Renal cortical epithelial cell (primary cell): Measurements from ENCODE around the gene EPC1. TPM values are rescaled to one million over a fixed set of nuclear protein-coding genes. Genes with fewer than 3 reads are reported as not detected.
A peak's percentile ranks its signal among the peaks of the same experiment; 100 is the strongest.
"Not testable (repeated sequence)": the region's sequence is repeated elsewhere in the genome, so short reads cannot be mapped to it uniquely, and the experiment has no call there.

Experiments used
- DNase-seq: peaks from one replicate; pipeline ENCODE4 v3.0.0-alpha.2; 2011; ENCODE audit warnings: low read depth
- total RNA-seq: library from RNA; depleted of rRNA; stranded (reverse); fragments of >200 nt; gene quantifications from 2 replicates; pipeline ENCODE4 v1.2.3, GENCODE V29; 2014

The EPC1 gene
- total RNA-seq, 1 donor from 2014 or later = 29.5 TPM

DNA sequence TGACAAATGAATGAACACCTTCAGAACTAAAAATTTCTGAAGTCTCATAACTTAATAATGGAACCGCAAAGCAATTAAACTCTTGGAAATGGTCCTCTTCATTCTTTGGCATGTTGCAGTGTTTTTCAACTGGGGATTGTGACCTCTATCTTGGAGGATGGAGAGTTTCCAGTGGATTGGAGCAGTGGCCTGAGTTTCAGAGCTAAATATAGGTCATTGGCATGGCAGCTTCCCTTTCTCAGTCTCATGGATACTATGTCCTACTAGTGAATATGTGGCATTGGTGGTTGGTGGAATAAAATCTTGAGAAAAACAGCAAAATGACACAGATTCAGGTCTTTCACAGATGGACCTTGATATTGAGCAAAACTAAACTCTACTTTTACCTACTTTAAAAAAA lies 24.1 kb upstream of the EPC1 start:
- no peak for DNase-seq

DNA sequence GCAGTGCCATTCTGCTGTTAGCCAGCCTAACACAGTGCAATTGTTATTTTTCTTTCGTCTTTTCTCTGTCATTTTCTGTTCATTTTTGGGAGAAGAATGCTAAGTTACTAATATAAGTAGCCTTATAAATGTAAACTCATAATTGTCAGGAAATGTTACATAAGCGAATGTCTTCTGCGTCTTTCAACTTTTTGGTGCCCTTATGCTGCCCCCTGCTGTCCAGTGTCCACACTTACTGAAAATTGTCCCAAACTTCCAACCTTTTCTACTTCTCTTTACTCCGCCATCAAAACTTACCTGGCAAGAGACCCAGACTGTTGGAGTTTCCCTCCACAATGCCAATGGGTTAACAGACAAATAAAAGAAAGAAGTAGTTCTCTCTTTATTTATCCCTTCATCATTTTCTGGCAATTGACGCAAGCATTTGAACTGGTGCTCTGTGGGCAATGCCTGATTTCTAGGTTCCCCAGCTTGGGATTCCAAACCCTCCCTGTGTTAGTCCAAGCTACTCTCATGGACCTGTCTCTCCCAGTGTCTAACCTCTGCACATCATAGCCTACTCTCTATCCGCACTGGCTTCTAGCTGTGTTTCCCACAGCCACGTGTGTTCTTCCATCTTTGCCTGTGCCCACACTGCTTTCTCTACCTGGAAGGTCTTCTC lies 21.0 kb upstream of the EPC1 start:
- peak; percentile 65 for DNase-seq

DNA sequence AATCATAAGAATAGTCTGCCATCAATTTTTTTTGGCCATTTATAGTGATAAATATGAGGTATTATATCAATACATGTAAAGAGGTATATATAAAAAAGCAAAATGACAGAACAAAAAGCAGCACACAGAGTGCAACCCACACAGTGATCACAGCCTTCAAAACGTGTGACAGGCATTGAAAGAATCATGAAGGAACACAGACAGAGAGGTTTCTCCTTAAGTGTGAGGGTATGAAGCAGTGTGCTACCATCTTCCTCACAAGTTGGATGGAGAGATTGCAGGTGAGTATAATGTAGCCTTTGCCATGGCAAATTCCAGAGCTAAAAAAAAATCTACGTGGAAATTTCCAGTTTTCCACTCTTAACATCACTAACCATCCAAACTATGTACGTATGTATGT lies 19.6 kb upstream of the EPC1 start:
- DNase-seq = no peak

DNA sequence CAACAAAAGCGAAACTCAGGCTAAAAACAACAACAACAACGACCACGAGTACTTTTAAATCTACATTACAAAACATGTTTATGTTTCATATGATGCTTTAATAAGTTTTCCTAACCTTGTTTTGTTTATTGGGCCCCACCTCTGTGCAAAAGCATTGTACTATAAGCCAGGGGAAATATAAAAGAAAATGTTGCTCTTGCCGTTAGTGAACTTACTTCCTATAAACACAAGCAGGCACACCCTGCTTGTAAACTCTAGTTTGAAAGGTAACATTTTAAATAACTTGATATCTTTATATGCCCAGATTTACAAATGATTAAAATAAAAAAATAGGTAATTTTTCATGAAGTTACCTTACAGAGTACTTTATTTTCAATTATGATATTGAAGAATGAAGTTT lies 19.2 kb upstream of the EPC1 start:
- DNase-seq = no peak

DNA sequence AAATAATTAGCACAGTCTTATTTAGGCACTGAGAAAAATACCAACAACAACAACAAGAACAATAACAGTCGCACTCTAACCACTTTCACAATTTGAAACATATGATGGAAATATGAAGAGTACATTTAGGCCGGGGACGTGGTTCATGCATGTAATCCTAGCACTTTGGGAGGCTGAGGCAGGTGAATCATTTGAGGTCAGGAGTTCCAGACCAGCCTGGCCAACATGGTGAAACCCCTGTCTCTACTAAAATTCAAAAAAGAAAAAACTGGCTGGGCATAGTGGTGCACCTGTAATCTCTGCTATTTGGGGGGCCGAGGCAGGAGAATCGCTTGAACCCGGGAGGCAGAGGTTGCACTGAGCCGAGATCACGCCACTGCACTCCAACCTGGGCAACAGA lies 18.4 kb upstream of the EPC1 start:
- DNase-seq = not testable (repeated sequence)

DNA sequence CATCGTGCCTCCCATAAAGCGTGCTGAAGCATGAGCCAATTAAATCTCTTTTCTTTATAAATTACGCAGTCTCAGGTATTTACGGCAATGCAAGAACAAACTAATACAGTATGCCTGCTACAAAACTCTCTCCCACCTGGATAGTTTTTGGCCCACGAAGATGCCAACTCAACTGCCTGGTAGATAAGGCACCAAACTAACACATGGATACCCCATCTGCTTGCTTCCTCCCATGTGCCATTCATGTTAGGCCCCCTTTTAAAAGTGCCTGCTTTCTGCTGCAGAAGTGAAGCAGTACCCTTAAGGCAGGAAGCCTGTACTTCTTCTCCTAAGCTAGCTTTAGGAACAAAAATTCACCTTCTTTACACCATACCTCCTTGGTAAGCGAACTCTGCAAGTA lies 15.6 kb upstream of the EPC1 start:
- no peak for DNase-seq

DNA sequence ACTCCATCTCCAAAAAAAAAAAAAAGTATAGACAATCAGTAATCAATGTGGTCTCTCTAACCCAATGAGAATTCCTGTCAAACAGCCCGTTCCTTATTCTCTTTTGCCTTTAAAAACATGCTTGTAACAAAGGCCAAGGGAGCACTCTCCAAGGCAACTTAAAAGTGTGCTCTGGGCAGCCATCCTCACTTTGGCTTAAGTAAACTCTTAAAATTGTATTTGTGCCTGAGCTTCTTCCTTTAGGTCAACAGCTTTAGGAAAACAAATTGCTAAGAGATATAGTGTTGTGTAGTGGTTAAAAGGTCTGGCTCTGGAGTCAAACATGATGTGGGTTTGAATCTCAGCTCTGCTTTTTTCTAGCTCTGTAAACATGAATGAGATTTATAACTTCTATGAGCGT lies 13.9 kb upstream of the EPC1 start:
- DNase-seq = no peak

DNA sequence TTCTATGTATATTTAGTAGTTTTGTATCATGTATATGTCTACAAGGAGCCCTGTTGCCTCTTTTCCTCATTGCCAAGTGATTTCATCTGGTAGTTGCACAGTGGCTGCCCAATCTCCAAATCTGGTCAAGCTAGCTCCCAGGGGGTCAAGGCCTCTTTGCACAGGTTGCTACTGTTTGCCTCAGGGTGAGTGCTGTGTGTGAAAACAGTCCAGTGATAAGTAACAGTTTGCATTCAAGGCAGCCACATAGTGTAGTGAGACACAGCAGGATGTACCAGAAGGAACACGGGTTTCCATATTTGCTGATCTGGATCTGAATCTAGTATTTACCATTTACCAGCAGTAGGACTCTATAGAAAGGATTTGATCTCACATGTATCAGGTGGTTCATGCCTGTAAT lies 13.3 kb upstream of the EPC1 start:
- no peak for DNase-seq

DNA sequence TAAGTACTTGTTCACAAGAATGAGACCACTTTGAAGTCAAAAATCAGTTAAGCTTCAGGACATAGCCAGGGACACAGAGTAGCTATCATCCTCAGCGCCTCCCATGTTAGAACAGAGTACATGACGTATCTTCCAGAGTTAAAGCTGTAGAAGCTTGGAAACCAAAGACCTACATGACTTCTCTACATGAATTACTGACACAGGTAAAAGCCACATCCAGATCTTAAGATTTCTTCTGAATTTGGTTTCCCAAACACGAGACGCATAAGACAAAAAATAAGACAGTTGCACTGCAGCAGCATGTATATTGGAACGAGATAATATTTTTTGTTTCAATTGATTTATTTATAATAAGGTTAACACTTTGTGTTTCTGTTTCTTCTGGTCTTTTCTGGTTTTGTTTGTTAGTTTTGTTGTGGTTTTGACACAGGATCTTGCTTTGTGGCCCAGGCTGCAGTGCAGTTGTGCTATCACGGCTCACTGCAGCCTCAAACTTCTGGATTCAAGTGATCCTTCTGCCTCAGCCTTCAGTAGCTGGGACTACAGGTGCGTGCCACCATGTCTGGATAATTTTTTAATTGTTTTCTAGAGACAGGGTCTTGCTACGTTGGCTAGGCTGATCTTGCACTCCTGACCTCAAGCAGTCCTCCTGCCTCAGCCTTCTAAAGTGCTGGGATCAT lies 10.2 kb upstream of the EPC1 start:
- DNase-seq = no peak

DNA sequence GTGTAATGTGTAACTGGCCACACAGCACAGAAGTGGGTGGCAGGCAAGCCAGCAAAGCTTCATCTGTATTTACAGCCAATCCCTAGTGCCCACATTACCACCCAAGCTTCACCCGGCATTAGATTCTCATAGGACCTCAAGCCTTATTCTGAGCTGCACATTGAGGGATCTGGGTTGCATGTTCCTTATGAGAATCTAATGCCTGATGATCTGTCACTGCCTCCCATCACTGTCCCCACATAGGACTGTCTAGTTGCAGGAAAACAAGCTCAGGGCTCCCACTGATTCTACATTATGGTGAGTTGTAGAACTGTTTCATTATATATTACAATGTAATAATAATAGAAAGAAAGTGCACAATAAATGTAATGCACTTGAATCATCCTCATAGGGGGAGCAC lies 7.7 kb upstream of the EPC1 start:
- DNase-seq = not testable (repeated sequence)

DNA sequence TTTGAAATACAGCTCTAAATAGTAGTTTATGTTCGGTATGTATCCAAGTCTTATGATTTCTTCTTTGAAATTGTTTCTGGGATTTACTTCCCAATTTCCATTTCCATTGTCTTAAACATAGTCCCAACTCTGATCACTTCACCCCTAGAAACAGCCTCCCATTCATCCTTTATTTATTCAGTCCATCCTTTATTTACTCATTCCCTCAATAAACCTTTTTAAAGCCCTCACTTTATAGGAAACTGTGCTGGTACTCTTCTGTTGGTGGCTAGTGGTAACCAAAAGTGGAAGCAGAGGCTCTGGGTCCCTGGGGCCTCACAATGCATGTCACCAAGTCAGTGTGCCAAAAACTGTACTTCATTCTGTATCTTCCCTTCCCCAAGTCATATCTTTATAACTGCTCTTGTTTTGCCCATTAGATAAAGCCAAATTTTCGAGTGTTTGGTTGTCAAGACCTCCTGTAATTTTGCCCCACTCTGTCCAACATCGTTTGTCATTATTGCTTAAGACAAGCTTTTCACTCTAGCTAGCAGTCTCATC lies 3.9 kb upstream of the EPC1 start:
- DNase-seq = no peak

DNA sequence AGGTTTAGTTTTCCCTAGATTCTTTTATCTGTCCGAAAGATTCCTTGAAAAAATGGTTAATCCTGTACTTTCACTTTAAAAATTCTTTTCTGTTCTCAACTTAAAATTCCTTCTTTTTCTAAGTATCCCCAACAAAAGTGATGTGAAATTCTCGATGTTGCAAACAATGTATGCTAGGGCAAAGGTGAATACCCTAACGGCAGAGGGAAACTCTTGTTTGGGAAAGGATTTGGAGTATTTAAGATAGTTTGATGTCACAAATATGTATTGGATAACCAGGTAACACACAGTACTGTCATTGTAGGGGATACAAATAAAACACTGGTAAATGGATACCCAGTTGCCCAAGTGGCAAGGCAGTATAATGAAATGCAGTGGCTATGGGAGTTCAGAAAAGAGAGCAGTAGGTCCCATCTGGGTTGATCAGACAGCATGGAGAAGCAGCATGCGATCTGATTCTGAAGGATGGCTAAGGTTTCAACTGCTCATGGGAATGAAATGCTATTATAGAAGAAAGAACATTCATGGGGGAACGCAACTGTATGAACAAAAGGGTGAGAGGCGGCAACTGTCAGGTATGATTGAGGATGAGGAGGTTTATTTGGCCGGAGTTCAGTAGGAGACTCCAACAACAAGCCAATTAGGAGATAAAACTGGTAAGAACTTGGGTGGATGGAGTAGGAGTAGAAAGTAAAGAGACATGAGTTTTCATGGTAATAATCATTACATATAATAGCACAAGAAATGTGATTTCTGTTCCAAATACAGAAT lies 3.2 kb upstream of the EPC1 start:
- no peak for DNase-seq

DNA sequence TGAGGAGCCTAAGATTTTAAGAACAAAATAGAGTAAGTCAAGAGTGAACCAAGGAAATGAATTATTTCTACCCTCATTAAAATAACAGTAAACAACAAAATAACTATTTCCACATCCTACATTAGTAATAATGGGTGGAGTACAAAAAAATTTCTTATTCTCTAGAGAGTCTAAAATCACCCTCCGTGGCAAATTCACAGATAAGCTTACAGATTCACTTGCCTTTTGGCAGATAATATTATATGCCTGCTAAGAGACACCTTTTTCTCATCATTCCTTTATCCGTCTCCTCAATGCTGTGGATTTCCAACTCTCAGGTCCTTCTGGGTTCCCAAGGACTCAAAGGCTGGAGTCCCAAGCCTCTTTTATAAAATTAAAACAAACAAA lies 2.2 kb upstream of the EPC1 start:
- DNase-seq = no peak

DNA sequence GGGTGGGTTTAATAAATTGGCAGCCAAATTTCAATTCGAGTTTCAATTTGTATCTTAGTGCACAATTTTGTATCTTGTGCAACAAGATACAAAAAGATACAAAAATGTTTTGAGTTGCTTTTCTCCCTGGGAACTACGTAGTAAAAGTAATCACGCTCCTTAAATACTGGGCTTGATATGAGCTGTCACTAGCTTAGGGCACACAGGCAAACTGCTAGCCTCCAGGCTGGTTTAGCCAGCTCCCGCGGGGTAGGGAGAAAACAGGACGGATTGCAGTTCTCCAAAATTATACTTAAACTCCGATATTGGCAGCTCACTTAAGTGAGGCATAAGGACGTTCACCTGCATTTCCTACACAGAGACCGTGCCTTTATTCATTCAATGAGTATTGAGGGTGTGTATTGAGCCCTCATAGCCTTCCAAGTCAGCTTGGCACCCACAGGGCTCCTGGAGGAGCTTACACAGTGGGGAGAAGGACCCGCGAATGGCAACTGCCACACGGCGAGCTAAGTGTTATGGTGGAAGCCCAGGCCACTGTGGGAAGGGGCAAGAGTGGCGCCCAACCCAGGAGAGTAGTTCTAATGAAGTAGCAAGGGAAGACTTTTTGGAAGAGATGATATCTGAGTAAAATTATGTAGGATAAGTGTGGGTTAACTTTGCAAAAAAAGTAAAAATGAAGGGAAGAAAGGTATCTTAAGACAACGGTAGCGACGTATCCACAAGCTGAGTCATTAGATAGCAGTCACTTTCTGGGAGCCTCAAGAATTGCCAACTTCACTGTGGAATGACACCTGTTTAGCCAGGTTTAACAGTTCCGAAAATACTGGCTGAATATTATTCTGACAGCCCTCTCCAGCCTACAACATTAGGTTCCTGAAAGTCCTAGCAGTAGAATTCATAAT lies 1.6 kb upstream of the EPC1 start:
- DNase-seq = no peak

DNA sequence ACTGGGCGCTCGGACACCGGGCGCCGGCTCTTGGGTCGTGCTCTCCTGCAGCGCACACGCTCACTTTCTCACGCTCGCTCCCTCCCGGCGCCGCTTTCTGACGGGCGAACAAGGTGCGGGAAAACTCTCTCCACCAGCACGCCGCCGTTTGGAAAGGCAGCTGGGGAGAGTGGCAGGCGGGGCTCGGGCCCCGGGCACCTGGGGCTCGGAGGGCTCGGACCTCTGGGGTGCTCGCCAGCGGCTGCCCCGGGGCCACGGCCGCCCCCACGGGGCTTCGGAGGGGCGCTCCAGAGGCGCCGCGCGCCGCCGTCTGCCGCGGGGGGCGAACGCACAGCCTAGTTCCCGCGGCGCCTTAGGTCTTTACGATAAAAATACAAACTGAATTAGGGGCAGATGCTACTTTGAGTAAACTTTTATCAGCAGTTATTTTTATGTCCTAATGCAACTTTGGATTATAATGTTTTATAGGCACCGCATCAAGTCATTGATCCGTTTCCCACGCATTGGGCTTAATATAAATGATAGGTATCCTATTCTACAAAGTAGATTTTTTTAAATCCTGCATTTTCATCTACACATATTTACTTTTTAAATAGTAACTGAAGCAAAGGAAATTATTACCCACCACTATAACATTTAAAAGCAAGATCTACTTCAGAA lies 535 bp upstream of the EPC1 start:
- DNase-seq = no peak

DNA sequence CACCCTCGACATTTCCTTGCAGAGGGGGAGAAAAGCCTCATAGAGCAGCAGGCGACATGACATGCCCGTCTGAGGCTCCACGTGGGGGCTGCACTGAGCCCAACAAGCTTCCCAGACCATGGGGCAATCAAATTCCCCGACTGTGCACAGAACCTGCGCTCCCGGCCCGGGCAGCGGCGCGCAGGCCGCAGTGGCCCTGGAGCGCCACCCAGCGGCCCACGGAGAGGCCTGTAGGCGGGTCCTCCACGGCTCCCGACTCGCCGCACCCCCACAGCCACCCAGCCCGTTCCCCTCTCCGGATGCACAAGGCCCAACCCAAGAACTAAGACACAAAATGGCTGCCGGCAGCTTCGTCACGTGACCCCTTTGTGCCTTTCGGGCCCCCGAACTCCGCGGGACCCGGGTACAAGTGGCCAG lies 816 bp downstream of the EPC1 start:
- peak; percentile 82 for DNase-seq

DNA sequence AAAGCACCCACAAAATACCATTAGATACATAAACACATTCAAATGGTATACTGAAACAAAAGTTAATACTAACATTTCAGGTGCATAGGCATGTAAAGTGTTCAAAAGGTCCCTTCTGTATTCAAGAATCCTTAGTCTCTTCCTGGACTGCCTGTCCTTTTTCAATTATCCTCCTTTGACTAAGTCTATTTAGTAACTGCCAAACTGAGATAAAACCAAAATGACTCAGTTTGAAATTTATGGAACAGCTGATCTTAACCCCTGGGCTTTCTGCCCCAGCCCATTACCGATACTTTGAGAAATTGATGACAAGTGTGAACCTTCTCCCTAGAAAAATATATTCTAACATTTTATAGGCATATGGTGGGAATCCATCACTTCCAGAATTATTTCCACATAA lies 5.4 kb downstream of the EPC1 start:
- no peak for DNase-seq

DNA sequence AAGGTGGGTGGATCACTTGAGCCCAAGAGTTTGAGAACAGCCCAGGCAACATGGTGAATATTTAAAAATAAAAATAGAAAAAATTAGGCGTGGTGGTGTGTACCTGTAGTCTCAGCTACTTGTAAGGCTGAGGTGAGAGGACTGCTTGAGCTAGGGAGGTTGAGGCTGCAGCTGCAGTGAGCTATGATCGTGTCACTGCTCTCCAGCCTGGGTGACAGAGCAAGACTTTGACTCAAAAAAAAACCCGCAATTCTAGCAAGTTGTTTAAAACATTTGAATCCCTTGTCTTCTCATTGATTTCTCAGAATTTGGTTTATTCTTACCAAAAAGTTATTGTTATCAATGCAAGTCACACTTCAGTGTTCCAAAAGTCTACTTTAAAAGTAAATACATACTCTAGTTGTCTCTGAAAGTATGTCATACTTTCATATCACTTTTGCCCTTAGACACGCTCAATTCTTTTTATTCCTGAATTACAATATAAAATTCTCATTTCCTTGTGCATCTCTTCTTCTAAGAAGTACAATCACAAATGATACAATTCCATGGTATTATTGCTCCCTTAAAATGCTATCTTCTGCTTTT lies 6.3 kb downstream of the EPC1 start:
- DNase-seq = no peak

DNA sequence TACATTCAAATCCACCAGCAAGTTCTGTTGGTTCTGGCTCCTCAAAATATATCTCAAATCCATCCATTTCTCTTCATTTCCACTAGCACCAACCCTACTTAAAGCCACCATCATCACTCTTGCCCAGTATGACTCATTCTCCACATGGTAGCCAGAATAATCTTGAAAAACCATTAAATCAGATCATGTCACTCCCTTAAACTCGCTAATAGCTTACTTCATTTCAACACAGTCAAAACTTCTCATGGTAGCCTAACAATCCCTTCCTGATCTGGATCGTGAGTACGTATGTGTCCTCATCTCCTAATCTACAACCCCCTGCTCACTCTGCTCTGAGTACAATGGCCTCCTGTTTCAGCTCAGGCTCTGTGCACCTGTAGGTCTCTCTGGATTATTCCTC lies 8.7 kb downstream of the EPC1 start:
- DNase-seq = peak; percentile 36

DNA sequence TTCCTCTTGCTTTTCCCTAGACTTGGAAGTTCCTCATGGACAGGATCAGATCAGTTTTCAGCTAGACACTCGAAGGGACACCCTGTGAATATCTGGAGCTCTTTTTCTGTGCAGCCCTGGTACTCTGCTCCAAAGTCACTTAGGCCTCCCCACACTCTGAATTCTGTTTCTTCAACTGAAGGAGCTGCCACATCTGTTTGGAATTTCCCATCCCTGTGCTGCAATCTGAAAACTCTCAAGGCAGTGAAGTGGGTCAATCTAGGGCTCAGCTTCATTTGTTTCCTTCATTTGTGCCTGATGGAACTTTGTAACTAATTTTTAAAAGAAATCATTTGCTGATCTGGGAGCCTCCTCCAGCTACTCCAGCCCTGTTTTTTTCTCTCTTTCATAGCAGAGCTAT lies 9.6 kb downstream of the EPC1 start:
- no peak for DNase-seq

DNA sequence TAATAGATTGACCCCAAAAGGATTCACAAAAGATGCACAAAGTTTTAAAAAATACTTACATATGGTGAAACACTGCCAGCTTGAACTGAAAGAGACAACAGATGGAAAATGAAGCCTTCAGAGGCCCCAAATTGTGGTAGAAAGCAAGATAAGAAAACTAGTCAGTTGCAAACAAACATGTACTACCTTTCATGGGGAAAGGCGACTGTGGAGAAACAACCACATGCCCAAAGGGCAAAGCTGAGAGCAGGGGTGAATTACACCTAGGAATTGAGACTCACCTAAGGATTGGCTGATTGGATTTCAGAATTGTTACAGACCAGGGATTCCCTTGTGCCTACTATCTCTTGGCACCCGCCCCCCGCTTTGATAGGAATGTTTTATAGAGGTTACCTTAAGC lies 13.1 kb downstream of the EPC1 start:
- no peak for DNase-seq
